HepG2 (cell line): ENCODE measurements around the gene FBLIM1. TPM values are rescaled to one million over a fixed set of nuclear protein-coding genes. Genes with fewer than 3 reads are reported as not detected.

Experiments used
- ATRX ChIP-seq: sonication (generic); formaldehyde crosslinking; IDR thresholded peaks from 2 replicates; pipeline ENCODE4 v1.4.0; 2020; ENCODE audit warnings: missing genetic modification reagents, borderline replicate concordance
- CCDC6 ChIP-seq: sonication (generic); formaldehyde crosslinking; IDR thresholded peaks from 2 replicates; pipeline ENCODE4 v1.8.1; 2022; ENCODE audit warnings: mild to moderate bottlenecking, missing genetic modification reagents, moderate library complexity
- GTF2F1 ChIP-seq: fragments of 150-350 bp; IDR thresholded peaks from 2 replicates; pipeline ENCODE4 v1.6.1; 2014; ENCODE audit warnings: low read length
- HMG20B ChIP-seq: conservative IDR thresholded peaks from 2 replicates; pipeline ENCODE4 v1.6.1; 2016; ENCODE audit warnings: missing genetic modification reagents, missing compliant biosample characterization
- KDM5A ChIP-seq: fragments of 200-600 bp; sonication (generic); IDR thresholded peaks from 2 replicates; pipeline ENCODE4 v1.7.0; 2018; ENCODE audit warnings: antibody characterized with exemption, mild to moderate bottlenecking, low read length, borderline replicate concordance
- KLF15 ChIP-seq: sonication (generic); formaldehyde crosslinking; IDR thresholded peaks from 2 replicates; pipeline ENCODE4 v1.8.1; 2023; ENCODE audit warnings: borderline replicate concordance, mild to moderate bottlenecking, inconsistent platforms, missing genetic modification reagents, mixed read lengths
- MAFF ChIP-seq: IDR thresholded peaks from 2 replicates; pipeline ENCODE4 v1.6.1; 2011; ENCODE audit warnings: low read depth, low read length, improper control_type of control experiment
- MLLT10 ChIP-seq: sonication (generic); formaldehyde crosslinking; IDR thresholded peaks from 2 replicates; pipeline ENCODE4 v1.4.0; 2020; ENCODE audit warnings: missing genetic modification reagents
- NCOR1 ChIP-seq: fragments of 200-600 bp; sonication (generic); IDR thresholded peaks from 2 replicates; pipeline ENCODE4 v1.7.0; 2017; ENCODE audit warnings: antibody characterized with exemption, low read length, borderline replicate concordance
- RAD51 ChIP-seq: fragments of 450-650 bp; IDR thresholded peaks from 2 replicates; pipeline ENCODE4 v1.6.1; 2016; ENCODE audit warnings: borderline replicate concordance
- RXRB ChIP-seq: IDR thresholded peaks from 2 replicates; pipeline ENCODE4 v1.6.1; 2016; ENCODE audit warnings: borderline replicate concordance, missing genetic modification reagents, missing compliant biosample characterization
- ZMYM3 ChIP-seq: sonication (generic); formaldehyde crosslinking; IDR thresholded peaks from 2 replicates; pipeline ENCODE4 v1.5.1; 2020; ENCODE audit warnings: mild to moderate bottlenecking, missing genetic modification reagents
- ZNF484 ChIP-seq: sonication (generic); formaldehyde crosslinking; IDR thresholded peaks from 2 replicates; pipeline ENCODE4 v1.5.1; 2020; ENCODE audit warnings: mild to moderate bottlenecking, low read depth, missing genetic modification reagents, borderline replicate concordance
- ZNF747 ChIP-seq: sonication (generic); formaldehyde crosslinking; IDR thresholded peaks from 2 replicates; pipeline ENCODE4 v1.8.1; 2023; ENCODE audit warnings: missing genetic modification reagents, mild to moderate bottlenecking, borderline replicate concordance
- ZNF841 ChIP-seq: sonication (generic); formaldehyde crosslinking; IDR thresholded peaks from 2 replicates; pipeline ENCODE4 v1.8.1; 2023; ENCODE audit warnings: missing genetic modification reagents, borderline replicate concordance
- polyA plus RNA-seq, 8 experiments: library from polyadenylated mRNA; depleted of rRNA in 3 of 8; stranded (reverse) in 7 of 8; unstranded in 1 of 8; fragments of >200 nt; fragmentation: Illumina TruSeq in 4 of 8; extraction: Trizol in 4 of 8; gene quantifications; 2 replicates each; pipeline versions ENCODE4 v1.2.1 to v1.2.3, GENCODE V29; 2011 to 2016; ENCODE audit warnings: low read depth in 4 of 8, missing spikeins in 1 of 8, mixed read lengths in 1 of 8; ENCODE audit not compliant: insufficient read depth in 1 of 8
- total RNA-seq, 5 experiments: library from RNA; depleted of rRNA; stranded (reverse); fragments of >200 nt; fragmentation: Illumina TruSeq; extraction: Trizol; gene quantifications; 2 replicates each; pipeline ENCODE4 v1.2.3, GENCODE V29; 2016; ENCODE audit warnings: low read depth in 1 of 5
- TF ChIP-seq, protein P1 (sequence below): sonication (generic); formaldehyde crosslinking; IDR thresholded peaks from 2 replicates; pipeline ENCODE4 v1.9.0; 2021; ENCODE audit warnings: mild to moderate bottlenecking, missing genetic modification reagents
- TF ChIP-seq, protein P2 (sequence below): sonication (generic); formaldehyde crosslinking; IDR thresholded peaks from 2 replicates; pipeline ENCODE4 v1.5.0; 2020; ENCODE audit warnings: missing genetic modification reagents, mild to moderate bottlenecking, borderline replicate concordance

Gene FBLIM1
- total and polyA plus RNA-seq, 2 of the 13 experiments (the other 11 are each of a cell fraction or from before 2014, with no cell fraction given) = 10.6 to 23.0 TPM

DNA sequence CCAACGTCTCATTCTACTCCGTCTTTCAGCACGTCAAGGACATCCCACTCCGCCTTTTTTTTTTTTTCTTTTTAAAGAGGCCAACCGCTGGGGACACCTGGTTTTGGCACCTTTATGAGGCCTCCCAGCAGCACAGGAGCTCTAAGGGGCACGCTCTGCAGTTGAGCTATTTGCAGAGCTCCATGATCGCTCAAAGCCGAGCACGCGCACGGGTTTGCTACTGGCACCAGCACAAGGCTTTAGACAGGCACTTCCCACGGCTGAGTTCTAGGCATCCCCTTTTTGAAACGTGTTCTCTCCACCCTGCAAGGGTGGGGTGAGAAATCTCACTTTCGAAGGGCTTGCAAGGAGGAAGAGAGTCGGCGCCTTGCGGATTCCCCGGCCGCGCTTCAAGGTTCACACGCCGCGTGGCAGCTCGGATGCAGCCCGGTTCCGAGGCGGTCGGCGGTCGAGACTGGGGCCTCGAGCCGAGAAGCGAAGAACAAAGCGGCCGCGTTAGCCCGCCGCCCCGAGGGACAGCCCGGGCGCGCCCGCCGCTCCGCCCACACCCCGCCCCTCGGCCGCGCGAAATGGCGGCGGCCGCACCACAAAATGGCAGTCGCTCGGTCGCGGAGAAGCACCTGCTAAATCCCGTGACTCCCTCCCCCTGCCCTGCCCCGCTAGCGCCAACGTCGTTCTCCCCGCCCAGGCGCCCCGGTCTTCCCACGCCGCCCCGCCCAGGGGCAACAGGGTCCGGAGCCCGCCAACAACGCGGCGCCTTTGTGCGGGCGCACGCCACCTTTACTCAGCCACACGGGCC, 76.0 kb downstream of the FBLIM1 start (continued):
- TF ChIP-seq, protein P1, sequence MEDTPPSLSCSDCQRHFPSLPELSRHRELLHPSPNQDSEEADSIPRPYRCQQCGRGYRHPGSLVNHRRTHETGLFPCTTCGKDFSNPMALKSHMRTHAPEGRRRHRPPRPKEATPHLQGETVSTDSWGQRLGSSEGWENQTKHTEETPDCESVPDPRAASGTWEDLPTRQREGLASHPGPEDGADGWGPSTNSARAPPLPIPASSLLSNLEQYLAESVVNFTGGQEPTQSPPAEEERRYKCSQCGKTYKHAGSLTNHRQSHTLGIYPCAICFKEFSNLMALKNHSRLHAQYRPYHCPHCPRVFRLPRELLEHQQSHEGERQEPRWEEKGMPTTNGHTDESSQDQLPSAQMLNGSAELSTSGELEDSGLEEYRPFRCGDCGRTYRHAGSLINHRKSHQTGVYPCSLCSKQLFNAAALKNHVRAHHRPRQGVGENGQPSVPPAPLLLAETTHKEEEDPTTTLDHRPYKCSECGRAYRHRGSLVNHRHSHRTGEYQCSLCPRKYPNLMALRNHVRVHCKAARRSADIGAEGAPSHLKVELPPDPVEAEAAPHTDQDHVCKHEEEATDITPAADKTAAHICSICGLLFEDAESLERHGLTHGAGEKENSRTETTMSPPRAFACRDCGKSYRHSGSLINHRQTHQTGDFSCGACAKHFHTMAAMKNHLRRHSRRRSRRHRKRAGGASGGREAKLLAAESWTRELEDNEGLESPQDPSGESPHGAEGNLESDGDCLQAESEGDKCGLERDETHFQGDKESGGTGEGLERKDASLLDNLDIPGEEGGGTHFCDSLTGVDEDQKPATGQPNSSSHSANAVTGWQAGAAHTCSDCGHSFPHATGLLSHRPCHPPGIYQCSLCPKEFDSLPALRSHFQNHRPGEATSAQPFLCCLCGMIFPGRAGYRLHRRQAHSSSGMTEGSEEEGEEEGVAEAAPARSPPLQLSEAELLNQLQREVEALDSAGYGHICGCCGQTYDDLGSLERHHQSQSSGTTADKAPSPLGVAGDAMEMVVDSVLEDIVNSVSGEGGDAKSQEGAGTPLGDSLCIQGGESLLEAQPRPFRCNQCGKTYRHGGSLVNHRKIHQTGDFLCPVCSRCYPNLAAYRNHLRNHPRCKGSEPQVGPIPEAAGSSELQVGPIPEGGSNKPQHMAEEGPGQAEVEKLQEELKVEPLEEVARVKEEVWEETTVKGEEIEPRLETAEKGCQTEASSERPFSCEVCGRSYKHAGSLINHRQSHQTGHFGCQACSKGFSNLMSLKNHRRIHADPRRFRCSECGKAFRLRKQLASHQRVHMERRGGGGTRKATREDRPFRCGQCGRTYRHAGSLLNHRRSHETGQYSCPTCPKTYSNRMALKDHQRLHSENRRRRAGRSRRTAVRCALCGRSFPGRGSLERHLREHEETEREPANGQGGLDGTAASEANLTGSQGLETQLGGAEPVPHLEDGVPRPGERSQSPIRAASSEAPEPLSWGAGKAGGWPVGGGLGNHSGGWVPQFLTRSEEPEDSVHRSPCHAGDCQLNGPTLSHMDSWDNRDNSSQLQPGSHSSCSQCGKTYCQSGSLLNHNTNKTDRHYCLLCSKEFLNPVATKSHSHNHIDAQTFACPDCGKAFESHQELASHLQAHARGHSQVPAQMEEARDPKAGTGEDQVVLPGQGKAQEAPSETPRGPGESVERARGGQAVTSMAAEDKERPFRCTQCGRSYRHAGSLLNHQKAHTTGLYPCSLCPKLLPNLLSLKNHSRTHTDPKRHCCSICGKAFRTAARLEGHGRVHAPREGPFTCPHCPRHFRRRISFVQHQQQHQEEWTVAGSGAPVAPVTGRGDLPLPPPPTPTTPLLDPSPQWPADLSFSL (CRISPR knock-in tag) = no peak
- TF ChIP-seq KLF15 (CRISPR knock-in tag) (no peak; the same call in 1 of the 2 replicates), CCDC6 (CRISPR knock-in tag) (no peak; the same call in 1 of the 2 replicates), ATRX (CRISPR knock-in tag) (no peak), RXRB (CRISPR knock-in tag) (peak; percentile 28; the same call in 1 of the 2 replicates), MAFF (no peak), GTF2F1 (no peak), MLLT10 (CRISPR knock-in tag) (0 out of 2 replicates have a peak, but pooled peaks have one; percentile 52), ZNF747 (CRISPR knock-in tag) (peak; percentile 66; the same call in 1 of the 2 replicates), NCOR1 (peak; percentile 77), HMG20B (no peak; the same call in 1 of the 2 replicates), RAD51 (no peak), ZNF484 (CRISPR knock-in tag) (no peak), KDM5A (no peak; the same call in 1 of the 2 replicates), ZNF841 (CRISPR knock-in tag) (no peak), ZMYM3 (CRISPR knock-in tag) (no peak; the same call in 1 of the 2 replicates)
- TF ChIP-seq, protein P2, sequence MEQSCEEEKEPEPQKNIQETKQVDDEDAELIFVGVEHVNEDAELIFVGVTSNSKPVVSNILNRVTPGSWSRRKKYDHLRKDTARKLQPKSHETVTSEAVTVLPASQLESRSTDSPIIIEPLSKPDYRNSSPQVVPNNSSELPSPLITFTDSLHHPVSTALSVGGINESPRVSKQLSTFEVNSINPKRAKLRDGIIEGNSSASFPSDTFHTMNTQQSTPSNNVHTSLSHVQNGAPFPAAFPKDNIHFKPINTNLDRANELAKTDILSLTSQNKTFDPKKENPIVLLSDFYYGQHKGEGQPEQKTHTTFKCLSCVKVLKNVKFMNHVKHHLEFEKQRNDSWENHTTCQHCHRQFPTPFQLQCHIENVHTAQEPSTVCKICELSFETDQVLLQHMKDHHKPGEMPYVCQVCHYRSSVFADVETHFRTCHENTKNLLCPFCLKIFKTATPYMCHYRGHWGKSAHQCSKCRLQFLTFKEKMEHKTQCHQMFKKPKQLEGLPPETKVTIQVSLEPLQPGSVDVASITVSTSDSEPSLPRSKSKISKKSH = no peak
